ENCODE results near the gene SNTB2. TPM values are rescaled to one million over a fixed set of nuclear protein-coding genes. Genes with fewer than 3 reads are reported as not detected.
A peak's percentile ranks its signal among the peaks of the same experiment; 100 is the strongest.

The SNTB2 gene
- total and polyA plus RNA-seq, 8 donors: 2.7 to 18.2 (median 10.0) TPM

GRCh38 chr16:69338557-69339288 lies 151.8 kb downstream of the SNTB2 start:
- WGBS, 2 donors: 15 to 16% methylated on average over 46 of the region's 46 CpGs
- Histone ChIP-seq H3K9me3 (no peaks in the 10 kb centered on the region), H3K4me1 (peaks cover 6 to 22% (median 20%) of the 10 kb centered on the region in 3 donors), H3K27ac (peak overlapping the region; percentile 83 to 94 (median 88)), H3K36me3 (peaks cover 0 to 17% (median 6%) of the 10 kb centered on the region in 3 donors), H3K27me3 (no peaks in the 10 kb centered on the region), H3K4me3 (peak overlapping the region; percentile 80 to 95 (median 85))
- DNase-seq (peak in 3 of 6 donors; percentile 17 to 36 (median 24)), FAIRE-seq (no peak), ATAC-seq (peak in 1 of 4 donors; percentile 0)
- TF ChIP-seq, protein P1, sequence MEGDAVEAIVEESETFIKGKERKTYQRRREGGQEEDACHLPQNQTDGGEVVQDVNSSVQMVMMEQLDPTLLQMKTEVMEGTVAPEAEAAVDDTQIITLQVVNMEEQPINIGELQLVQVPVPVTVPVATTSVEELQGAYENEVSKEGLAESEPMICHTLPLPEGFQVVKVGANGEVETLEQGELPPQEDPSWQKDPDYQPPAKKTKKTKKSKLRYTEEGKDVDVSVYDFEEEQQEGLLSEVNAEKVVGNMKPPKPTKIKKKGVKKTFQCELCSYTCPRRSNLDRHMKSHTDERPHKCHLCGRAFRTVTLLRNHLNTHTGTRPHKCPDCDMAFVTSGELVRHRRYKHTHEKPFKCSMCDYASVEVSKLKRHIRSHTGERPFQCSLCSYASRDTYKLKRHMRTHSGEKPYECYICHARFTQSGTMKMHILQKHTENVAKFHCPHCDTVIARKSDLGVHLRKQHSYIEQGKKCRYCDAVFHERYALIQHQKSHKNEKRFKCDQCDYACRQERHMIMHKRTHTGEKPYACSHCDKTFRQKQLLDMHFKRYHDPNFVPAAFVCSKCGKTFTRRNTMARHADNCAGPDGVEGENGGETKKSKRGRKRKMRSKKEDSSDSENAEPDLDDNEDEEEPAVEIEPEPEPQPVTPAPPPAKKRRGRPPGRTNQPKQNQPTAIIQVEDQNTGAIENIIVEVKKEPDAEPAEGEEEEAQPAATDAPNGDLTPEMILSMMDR (IDR thresholded peaks at IDR 0.05): no peak
- intact Hi-C loops (cut with DNase I): no loop called here

GRCh38 chr16:69339289-69340094 lies 152.5 kb downstream of the SNTB2 start, which contains the start of the genes COG8 and NIP7:
Gene COG8, minus strand, starts transcription at chr16:69339564. Its CDS starts 12 bp downstream, at chr16:69339552.
Gene NIP7, plus strand, starts transcription at chr16:69339772. Its CDS starts 58 bp downstream, at chr16:69339830.
- Histone ChIP-seq H3K36me3 (peaks cover 0 to 9% (median 6%) of the 10 kb centered on the region in 3 donors), H3K4me1 (peaks cover 6 to 22% (median 20%) of the 10 kb centered on the region in 3 donors)
- peak; percentile 84 for FAIRE-seq

GRCh38 chr16:69340095-69340644 lies 153.2 kb downstream of the SNTB2 start:
- FAIRE-seq: no peak

More at GRCh38 chr16:69339289-69340094, 152.5 kb downstream of the SNTB2 start, which contains the start of the genes COG8 and NIP7:
- peak within 1 kb of the TSS; percentile 83 to 94 (median 88) for H3K27ac ChIP-seq
- H3K9me3 ChIP-seq: no peaks in the 10 kb centered on the region
- intact Hi-C loops (cut with DNase I): no loop called here
- peak within 1 kb of the TSS; percentile 80 to 95 (median 85) for H3K4me3 ChIP-seq
- H3K27me3 ChIP-seq: no peaks in the 10 kb centered on the region
- DNase-seq (peak; percentile 93 to 97 (median 96)), ATAC-seq (peak; percentile 95 to 98 (median 96))
- TF ChIP-seq, protein P1 (IDR thresholded peaks at IDR 0.05): peak; percentile 59 to 94 (median 86)
- 0% methylated on average over 70 to 77 of the region's 77 CpGs for WGBS, 2 donors

DNA sequence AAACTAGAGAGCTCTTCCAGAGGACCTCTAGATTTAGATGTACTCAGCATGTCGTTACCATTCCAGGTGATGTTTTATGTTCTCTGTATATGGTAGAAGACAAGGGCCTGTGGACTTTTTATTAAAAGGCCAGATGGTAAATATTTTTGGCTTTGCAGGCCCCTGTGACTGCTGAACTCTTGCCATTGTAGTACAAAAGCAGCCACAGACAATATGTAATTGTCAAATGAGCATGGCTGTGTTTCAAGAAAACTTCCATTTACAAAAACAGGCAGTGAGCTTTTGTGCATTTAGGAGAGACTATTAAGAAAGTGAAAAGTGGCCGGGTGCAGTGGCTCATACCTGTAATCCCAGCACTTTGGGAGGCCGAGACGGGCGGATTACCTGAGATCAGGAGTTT lies 157.2 kb downstream of the SNTB2 start:
- H3K4me3 ChIP-seq: no peak overlapping the region
- H3K4me1 ChIP-seq: peaks cover under 1 to 12% (median 8%) of the 10 kb centered on the region in 3 donors
- H3K9me3 ChIP-seq: no peaks in the 10 kb centered on the region
- no peak for FAIRE-seq
- no peak for ATAC-seq
- DNase-seq: no peak
- no peak overlapping the region for H3K27ac ChIP-seq
- TF ChIP-seq, protein P1 (IDR thresholded peaks at IDR 0.05): no peak
- peaks cover 0 to 5% (median 0%) of the 10 kb centered on the region in 3 donors for H3K36me3 ChIP-seq
- intact Hi-C loops (cut with DNase I): no loop called here
- 93 to 96% methylated on average over 5 of the region's 5 CpGs for WGBS, 2 donors
- H3K27me3 ChIP-seq: no peaks in the 10 kb centered on the region

More at GRCh38 chr16:69340095-69340644, 153.2 kb downstream of the SNTB2 start:
- Histone ChIP-seq H3K4me1 (peaks cover 6 to 22% (median 20%) of the 10 kb centered on the region in 3 donors), H3K27ac (peak overlapping the region; percentile 83 to 94 (median 88)), H3K27me3 (no peaks in the 10 kb centered on the region), H3K4me3 (peak overlapping the region; percentile 80 to 95 (median 85)), H3K9me3 (no peaks in the 10 kb centered on the region), H3K36me3 (peaks cover 0 to 6% (median 2%) of the 10 kb centered on the region in 3 donors)
- TF ChIP-seq, protein P1 (IDR thresholded peaks at IDR 0.05): no peak
- 4 to 6% methylated on average over 16 of the region's 16 CpGs for WGBS, 2 donors
- DNase-seq (peak in 2 of 6 donors; percentile 21 to 43), ATAC-seq (peak in 3 of 4 donors; percentile 4 to 7 (median 5))
- intact Hi-C loops (cut with DNase I): no loop called here
